ENCODE results near the gene INSYN2B.

DNA sequence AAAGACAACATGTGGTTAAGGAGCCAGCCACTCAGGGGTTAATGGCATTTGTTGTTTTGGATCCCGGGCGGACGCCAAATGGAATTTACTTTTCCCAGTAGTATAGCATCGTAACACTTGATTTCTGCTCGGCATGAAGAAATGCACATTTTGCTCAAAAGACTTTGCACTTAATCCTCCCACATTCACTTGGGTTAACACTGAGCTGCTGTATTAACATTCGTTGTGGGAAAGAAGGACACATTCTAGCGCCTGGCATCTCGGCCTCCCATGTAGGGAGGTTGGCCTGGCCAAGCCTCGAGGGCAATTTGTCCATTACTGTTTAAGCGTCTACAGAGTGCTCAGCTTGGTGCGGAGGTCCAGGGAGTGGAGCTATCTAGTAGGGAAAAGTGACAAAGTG lies 32.3 kb upstream of the INSYN2B start:
- TF ChIP-seq, protein P1, sequence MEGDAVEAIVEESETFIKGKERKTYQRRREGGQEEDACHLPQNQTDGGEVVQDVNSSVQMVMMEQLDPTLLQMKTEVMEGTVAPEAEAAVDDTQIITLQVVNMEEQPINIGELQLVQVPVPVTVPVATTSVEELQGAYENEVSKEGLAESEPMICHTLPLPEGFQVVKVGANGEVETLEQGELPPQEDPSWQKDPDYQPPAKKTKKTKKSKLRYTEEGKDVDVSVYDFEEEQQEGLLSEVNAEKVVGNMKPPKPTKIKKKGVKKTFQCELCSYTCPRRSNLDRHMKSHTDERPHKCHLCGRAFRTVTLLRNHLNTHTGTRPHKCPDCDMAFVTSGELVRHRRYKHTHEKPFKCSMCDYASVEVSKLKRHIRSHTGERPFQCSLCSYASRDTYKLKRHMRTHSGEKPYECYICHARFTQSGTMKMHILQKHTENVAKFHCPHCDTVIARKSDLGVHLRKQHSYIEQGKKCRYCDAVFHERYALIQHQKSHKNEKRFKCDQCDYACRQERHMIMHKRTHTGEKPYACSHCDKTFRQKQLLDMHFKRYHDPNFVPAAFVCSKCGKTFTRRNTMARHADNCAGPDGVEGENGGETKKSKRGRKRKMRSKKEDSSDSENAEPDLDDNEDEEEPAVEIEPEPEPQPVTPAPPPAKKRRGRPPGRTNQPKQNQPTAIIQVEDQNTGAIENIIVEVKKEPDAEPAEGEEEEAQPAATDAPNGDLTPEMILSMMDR (IDR thresholded peaks at IDR 0.05; ENCODE audit: poor library complexity) = no peak
- TF ChIP-seq EZH2phosphoT487 (IDR thresholded peaks at IDR 0.05; ENCODE audit: low read depth, severe bottlenecking, unreplicated experiment) = no peak
- TF ChIP-seq EZH2 (IDR thresholded peaks at IDR 0.05; ENCODE audit: borderline replicate concordance) = no peak

All from hepatocyte (in vitro differentiated cells).